Activated CD4-positive, CD25-positive, alpha-beta regulatory T cell (primary cell): Measurements from ENCODE around the gene EML2.
"Not testable (repeated sequence)": the region's sequence is repeated elsewhere in the genome, so short reads cannot be mapped to it uniquely, and the experiment has no call there.

Experiments used
- DNase-seq, 4 experiments: peaks; one replicate each; lab custom pipeline; 2025; lab: John Stamatoyannopoulos, UW

EML2 gene

GRCh38 chr19:45615795-45616703 lies 23.1 kb downstream of the EML2 start:
- DNase-seq: peak; percentile 42 to 69 (median 48)

- DNase-seq: not testable (repeated sequence)
Measured at GRCh38 chr19:45615056-45615455, 24.1 kb downstream of the EML2 start.

GRCh38 chr19:45613926-45614725 lies 25.1 kb downstream of the EML2 start:
- DNase-seq: peak in 1 of 4 experiments; percentile 23

DNA sequence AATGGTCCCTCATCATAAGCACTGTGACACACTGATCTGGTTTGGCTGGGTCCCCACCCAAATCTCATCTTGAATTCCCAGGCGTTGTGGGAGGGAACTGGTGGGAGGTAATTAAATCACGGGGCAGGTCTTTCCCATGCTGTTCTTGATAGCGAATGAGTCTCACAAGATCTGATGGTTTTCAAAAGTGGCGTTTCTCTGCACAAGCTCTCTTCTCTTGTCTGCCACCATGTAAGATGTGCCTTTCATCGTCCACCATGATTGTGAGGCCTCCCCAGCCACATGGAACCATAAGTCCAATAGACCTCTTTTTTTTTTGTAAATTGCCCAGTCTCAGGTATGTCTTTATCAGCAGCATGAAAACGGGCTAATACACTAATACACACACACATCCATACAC lies 30.2 kb downstream of the EML2 start:
- no peak for DNase-seq

DNA sequence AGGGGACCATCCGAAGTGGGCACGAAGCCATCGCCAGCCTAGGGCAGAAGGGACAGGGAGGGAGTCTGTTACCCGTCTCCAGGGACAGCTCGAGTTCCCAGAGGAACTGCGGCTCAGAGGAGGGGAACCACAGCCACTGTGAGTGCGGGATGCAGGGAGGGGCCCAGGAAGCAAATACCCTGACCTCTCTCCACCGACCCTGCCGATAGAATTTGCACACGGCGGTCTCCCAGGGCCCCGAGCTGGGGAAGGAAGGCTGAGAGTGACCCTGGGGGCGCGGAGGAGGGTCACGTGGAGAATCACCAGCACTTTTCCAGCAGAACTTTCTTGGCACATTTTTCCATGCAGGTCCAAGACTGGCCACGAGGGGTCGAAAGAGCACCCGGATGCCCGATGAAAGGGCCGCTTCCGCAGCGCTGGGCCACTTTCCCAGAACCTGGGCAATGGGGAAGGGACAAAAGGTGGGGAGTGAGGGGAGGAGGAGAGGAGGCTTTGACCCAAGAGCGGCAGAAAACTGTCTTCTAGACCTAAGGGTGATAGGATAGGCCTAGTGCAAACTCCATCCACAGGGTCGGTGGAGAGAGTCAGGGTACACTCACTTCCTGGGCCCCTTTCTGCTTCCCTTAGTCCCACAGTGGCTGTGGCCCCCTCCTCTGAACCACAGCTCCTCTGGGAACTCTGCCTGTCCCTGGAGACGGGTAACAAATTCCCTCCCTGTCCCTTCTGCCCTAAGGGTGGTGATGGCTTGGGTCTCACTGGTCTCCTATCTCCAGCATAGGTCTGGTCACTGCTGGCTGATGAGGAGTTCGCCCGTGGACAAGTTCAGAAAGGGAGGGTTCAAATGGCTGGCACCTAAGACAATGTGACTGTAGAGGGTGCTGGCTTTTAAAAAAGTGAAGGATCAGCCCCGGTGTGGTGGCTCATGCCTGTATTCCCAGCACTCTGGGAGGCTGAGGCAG lies 31.8 kb downstream of the EML2 start:
- DNase-seq: peak in 2 of 4 experiments; percentile 9

GRCh38 chr19:45601524-45602374 lies 37.4 kb downstream of the EML2 start, which contains the start of gene GPR4:
GPR4 (minus strand) TSS chr19:45602212; CDS start chr19:45591866, 10,346 bp downstream.
- no peak for DNase-seq

- no peak for DNase-seq
Measured at GRCh38 chr19:45601115-45601514, 38.1 kb downstream of the EML2 start.

DNA sequence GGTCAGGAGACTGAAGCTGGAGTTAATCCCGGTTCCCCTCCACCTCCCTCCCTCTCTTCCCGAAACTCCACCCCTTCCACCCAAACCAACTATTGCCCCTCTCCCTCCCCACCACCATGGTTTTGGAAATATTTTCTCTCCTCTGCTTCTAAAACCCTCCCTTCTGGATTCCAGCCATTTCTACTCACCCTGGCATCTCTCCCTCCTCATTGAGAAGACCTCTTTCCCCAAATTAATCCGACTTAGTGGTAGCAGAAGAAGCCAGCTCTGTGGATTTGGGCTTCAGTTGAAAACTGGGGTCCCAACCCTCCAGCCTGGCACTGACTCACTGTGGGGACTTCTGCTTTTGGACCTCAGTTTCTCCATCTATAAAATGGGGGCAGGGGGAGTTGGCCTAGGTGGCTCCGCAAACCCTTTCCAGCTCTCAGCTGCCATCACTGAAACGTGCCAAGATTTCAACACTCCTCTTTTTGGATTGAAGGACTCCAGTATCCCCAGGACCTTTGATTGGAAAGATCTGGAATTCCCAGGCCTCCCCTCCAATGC lies 38.8 kb downstream of the EML2 start:
- no peak for DNase-seq

GRCh38 chr19:45599286-45599685 lies 39.9 kb downstream of the EML2 start:
- DNase-seq: no peak

DNA sequence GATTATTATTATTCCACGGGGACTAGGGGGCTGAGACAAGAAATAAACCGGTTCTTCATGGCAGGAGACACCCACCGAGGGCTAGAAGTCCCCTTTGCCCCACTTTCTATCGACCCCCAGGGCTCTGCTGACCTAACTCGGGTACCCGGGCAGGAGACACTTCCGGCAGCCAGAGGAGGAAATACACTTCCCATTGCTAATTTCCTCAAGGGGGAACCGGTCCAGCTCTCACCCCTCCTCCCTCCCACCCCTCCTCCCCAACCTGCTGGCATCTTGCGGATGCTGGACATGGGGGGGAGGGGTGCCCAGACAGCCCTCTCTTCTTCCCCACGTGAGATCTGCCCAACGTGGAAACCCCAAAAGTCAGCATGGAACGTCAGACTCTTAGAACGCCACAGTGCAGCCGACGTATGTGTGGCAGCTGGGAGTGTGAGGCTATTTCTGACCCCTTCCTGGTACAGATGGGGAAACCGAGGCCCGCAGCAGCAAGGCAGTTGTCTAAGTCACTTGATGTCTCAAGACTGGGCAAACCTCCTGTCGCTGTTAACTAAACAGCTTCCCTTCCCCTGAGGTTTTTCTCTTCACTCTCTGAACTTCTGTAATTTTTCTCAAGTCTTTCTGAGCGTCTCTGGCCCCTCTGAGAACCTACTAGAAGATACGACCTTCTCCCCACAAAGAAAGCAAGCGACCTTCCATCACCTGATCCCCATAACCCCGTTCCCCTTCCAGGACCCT lies 40.8 kb downstream of the EML2 start:
- no peak for DNase-seq

GRCh38 chr19:45597425-45598111 lies 41.6 kb downstream of the EML2 start:
- no peak for DNase-seq

- DNase-seq: no peak
Measured at GRCh38 chr19:45595814-45596213, 43.4 kb downstream of the EML2 start.

DNA sequence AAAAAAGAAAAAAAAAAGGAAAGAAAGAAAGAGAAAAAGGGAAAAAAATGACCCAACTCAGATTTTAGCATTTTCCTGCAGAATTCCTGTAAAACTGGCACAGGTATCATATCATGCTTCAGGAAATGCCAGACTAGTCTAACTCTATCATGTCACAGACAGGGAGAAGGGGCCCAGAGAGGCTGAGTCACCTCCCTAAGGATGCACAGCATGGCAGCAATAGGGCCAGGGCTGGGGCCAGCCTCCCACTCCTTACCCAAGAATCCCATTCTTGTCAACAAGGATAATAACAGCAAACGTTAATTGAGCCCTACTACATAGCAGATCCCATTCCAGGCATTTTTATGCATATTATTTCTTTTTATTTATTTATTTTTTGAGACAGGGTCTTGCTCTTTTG lies 45.7 kb downstream of the EML2 start:
- no peak for DNase-seq

- DNase-seq: no peak
Measured at GRCh38 chr19:45592366-45592765, 46.8 kb downstream of the EML2 start.

DNA sequence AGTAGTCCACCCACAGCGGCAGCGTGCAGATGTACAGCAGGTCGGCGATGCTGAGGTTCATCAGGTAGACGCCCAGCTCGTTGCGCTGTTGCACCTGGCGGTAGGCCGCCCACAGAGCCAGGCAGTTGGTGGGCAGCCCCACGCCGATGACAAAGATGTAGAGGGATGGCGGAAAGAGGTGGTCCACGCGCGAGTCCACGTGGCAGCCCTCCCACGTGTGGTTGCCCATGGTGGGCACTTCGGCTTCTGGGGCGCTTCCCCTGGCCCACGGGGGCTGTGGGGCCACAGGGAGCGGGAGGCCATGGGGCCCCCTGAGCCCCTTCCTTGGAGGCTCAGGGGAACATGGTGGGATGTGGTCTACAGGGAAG lies 47.6 kb downstream of the EML2 start:
- no peak for DNase-seq

DNA sequence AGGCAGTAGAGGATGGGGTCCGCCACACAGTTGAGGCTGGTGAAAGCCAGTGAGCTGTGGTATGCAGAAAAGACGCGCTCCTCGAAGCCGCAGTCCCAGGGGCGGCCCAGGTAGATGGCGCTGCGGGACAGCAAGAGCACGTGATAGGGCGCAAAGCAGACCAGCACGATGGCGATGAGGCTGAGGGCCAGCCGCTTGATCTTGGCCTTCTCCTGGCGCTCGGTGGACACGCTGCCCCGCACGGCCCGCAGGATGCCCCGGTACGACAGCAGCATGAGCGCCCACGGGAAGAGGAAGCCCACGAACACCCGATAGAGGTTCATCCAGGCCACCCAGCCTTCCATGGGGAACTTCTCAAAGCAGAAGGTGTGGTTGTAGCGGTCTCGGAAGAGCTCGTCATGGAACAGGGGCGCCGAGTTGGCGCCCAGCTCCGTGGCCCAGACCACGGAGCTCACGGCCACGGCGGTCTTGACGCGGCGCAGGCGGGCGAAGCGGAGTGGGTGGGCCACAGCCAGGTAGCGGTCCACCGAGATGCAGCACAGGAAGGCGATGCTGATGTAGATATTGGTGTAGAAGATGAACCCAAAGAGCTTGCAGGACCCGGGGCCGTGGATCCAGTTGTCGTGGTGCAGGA lies 48.1 kb downstream of the EML2 start:
- DNase-seq: peak in 1 of 4 experiments; percentile 17

- no peak for DNase-seq
Measured at GRCh38 chr19:45590300-45591003, 48.7 kb downstream of the EML2 start.

- DNase-seq: no peak
Measured at GRCh38 chr19:45589768-45590167, 49.4 kb downstream of the EML2 start.
